SK-N-MC (cell line): ENCODE measurements around the gene EFTUD2.

Experiments
- DNase-seq: peaks from one replicate; pipeline ENCODE4 v3.0.0-alpha.2; 2011; ENCODE audit warnings: low read depth, low spot score
- H3K27ac ChIP-seq: fragments of 200-600 bp; sonication (generic); 2 replicates; pipeline ENCODE4 v1.5.1; 2016; ENCODE audit warnings: mixed run types
- H3K36me3 ChIP-seq: fragments of 200-600 bp; sonication (generic); 2 replicates; pipeline ENCODE4 v1.6.1; 2017; ENCODE audit warnings: antibody characterized with exemption, low read length, mixed read lengths; ENCODE audit not compliant: insufficient read depth
- H3K4me3 ChIP-seq: fragments of 200-600 bp; sonication (generic); 2 replicates; pipeline ENCODE4 v1.5.1; 2016
- H3K9ac ChIP-seq: fragments of 200-600 bp; sonication (generic); 2 replicates; pipeline ENCODE4 v1.8.0; 2017; ENCODE audit warnings: mixed run types, mixed read lengths; ENCODE audit not compliant: insufficient read length
- H3K9me3 ChIP-seq: fragments of 200-600 bp; sonication (generic); 2 replicates; pipeline ENCODE4 v1.6.1; 2017; ENCODE audit warnings: low read depth, mild to moderate bottlenecking, antibody characterized with exemption, low read length, moderate library complexity, mixed read lengths
- EZH2 ChIP-seq: fragments of 200-600 bp; sonication (generic); IDR thresholded peaks from one replicate; pipeline ENCODE4 v1.6.1; 2017; ENCODE audit warnings: antibody characterized with exemption
- FOXP2 ChIP-seq: optimal IDR thresholded peaks from 2 replicates; pipeline ENCODE3; 2011; ENCODE audit warnings: mild to moderate bottlenecking, moderate library complexity; ENCODE audit not compliant: insufficient read depth; ENCODE audit errors: extremely low read length, control extremely low read depth
- POLR2AphosphoS5 ChIP-seq: IDR thresholded peaks from 2 replicates; pipeline ENCODE4 v1.6.1; 2012; ENCODE audit warnings: mild to moderate bottlenecking, low read depth, low read length, borderline replicate concordance

EFTUD2 gene

GRCh38 chr17:44927696-44928095, 28.5 kb upstream of the EFTUD2 start:
- H3K9ac ChIP-seq = no peak overlapping the region
- peaks cover 70% of the 10 kb centered on the region for H3K36me3 ChIP-seq
- DNase-seq = no peak
- no peak overlapping the region for H3K27ac ChIP-seq
- H3K9me3 ChIP-seq = no peaks in the 10 kb centered on the region
- H3K4me3 ChIP-seq = no peak overlapping the region
- TF ChIP-seq FOXP2 (no peak), EZH2 (no peak), POLR2AphosphoS5 (no peak)

GRCh38 chr17:44926821-44927525, 27.7 kb upstream of the EFTUD2 start:
- DNase-seq = no peak
- Histone ChIP-seq H3K9me3 (no peaks in the 10 kb centered on the region), H3K4me3 (no peak overlapping the region), H3K36me3 (peaks cover 63% of the 10 kb centered on the region), H3K9ac (no peak overlapping the region), H3K27ac (no peak overlapping the region)
- no peak for TF ChIP-seq POLR2AphosphoS5
- TF ChIP-seq FOXP2 = no peak
- TF ChIP-seq EZH2 = no peak

GRCh38 chr17:44925731-44926697, 26.8 kb upstream of the EFTUD2 start:
- DNase-seq = no peak
- Histone ChIP-seq H3K9ac (no peak overlapping the region), H3K4me3 (no peak overlapping the region), H3K36me3 (peaks cover 53% of the 10 kb centered on the region), H3K27ac (no peak overlapping the region), H3K9me3 (no peaks in the 10 kb centered on the region)
- TF ChIP-seq FOXP2 = no peak
- no peak for TF ChIP-seq EZH2
- TF ChIP-seq POLR2AphosphoS5 = no peak

- DNase-seq = no peak
- TF ChIP-seq EZH2 = no peak
- no peak for TF ChIP-seq FOXP2
- no peak; the same call in 1 of the 2 replicates for TF ChIP-seq POLR2AphosphoS5
- 0 out of 2 replicates have a peak overlapping the region, but pooled peaks have one; percentile 21 for H3K27ac ChIP-seq
- no peak overlapping the region for H3K9ac ChIP-seq
- H3K4me3 ChIP-seq = no peak overlapping the region
- peaks cover 35% of the 10 kb centered on the region for H3K36me3 ChIP-seq
- H3K9me3 ChIP-seq = no peaks in the 10 kb centered on the region
Observed at GRCh38 chr17:44924107-44924544, 24.9 kb upstream of the EFTUD2 start.

GRCh38 chr17:44922746-44923470, 23.7 kb upstream of the EFTUD2 start:
- no peaks in the 10 kb centered on the region for H3K9me3 ChIP-seq
- no peak overlapping the region for H3K4me3 ChIP-seq
- TF ChIP-seq EZH2 = no peak
- TF ChIP-seq POLR2AphosphoS5 = no peak
- TF ChIP-seq FOXP2 = no peak
- H3K36me3 ChIP-seq = peaks cover 22% of the 10 kb centered on the region
- H3K9ac ChIP-seq = no peak overlapping the region
- H3K27ac ChIP-seq = no peak overlapping the region
- no peak for DNase-seq

- Histone ChIP-seq H3K9ac (no peak overlapping the region), H3K9me3 (no peaks in the 10 kb centered on the region), H3K4me3 (no peak overlapping the region), H3K27ac (no peak overlapping the region), H3K36me3 (peaks cover 15% of the 10 kb centered on the region)
- no peak for DNase-seq
- TF ChIP-seq FOXP2 (no peak), EZH2 (no peak)
Observed at GRCh38 chr17:44922136-44922535, 22.9 kb upstream of the EFTUD2 start.

- H3K27ac ChIP-seq = no peak overlapping the region
- no peak overlapping the region for H3K4me3 ChIP-seq
- peaks cover 6% of the 10 kb centered on the region; the same call in 1 of the 2 replicates for H3K36me3 ChIP-seq
- no peak overlapping the region for H3K9ac ChIP-seq
- no peaks in the 10 kb centered on the region for H3K9me3 ChIP-seq
- no peak for DNase-seq
- TF ChIP-seq FOXP2 (no peak), EZH2 (no peak)
Observed at GRCh38 chr17:44921122-44921882, 22.1 kb upstream of the EFTUD2 start.
